GM21723 (cell line): ENCODE results near the gene TRIM59.

Source experiments
- ATAC-seq: cut with Tn5 transposase; IDR thresholded peaks from one replicate; pipeline ENCODE4 v1.9.1; 2021; ENCODE audit warnings: mild to moderate bottlenecking, moderate library complexity; ENCODE audit not compliant: unreplicated experiment

Gene TRIM59

DNA sequence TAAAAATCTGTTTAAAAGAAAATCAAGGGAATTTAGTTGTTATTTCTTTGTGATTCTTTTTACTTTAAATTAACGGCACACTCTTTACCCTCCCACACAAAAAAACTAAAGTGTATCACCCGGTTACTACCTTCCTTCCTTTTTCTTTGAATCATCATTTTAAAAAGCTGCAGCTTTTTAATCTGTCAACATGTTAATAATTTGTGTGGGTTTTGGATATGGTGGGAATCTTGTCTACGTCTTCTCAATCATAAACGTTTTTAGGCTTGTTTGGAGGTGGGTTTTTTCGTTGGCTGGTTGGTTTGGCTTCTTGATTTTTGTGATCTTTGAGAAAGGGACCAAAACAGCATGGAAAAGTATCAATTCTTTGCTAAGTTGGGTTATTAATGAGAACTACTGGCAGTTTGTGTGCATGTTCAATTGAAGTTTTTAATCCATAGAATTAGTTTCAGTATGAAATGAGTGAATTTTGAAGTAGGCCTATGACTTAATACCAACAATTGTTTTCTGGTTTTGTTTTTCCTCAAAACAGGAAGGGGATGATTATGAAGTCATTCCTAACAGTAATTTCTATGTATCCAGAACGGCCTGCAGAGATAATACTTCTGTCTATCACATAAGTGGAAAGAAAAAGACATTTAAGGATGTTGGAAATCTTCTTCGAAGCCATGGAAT lies 45.7 kb downstream of the TRIM59 start:
- no peak for ATAC-seq

DNA sequence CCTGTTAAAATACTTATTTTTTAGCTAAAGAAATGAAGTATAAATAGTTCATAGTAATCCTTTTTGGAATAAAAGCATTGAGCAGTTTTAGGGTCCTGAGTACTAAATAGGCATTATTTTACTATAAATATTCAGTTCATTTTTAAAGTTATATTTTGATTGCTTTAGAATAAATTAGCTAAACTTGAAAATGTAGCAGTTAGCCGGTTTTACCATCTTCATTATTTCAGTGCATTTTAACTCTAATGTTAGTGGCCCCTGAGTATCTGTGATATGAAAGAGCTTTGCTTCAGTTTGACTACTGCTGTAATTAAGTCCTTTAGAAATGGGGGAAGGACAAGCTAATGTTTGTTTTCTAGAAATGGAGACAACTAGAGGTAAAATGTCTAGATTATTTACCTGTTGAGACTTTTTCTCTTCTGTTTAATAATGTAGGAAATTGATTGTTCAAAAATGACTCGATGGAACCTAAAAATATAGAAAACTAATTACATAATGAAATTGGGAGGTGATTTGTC lies 46.5 kb downstream of the TRIM59 start:
- no peak for ATAC-seq

DNA sequence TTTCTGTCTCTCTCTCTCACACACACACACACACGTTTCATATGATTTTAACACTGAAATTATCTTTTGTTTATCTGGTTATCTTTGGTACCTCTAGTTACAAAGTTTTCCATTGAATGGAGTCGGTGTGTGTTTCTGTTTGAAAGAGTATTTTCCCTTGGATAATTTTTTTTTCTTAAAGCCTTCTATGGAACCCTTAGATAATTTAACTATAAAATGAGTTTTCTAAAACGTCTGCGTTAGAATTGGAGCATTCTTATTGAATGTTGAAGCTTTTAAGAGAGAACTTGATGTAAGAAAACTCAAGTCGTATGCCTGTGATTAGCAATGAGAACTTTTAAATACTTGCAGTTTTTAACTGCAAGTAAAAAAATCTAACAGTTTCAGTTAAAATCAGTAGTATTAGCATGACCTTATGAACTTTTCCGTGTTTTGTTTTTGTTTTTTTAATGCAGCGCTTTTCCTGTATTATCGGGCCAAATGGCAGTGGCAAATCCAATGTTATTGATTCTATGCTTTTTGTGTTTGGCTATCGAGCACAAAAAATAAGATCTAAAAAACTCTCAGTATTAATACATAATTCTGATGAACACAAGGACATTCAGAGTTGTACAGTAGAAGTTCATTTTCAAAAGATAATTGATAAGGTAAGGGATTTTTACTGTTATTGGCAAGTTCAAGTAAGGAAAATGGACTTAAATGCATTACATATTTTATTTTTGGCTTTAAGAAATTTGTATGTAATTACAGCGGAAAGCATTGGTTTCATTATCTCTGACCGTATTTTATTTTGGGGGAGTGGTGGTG lies 47.2 kb downstream of the TRIM59 start:
- no peak for ATAC-seq

DNA sequence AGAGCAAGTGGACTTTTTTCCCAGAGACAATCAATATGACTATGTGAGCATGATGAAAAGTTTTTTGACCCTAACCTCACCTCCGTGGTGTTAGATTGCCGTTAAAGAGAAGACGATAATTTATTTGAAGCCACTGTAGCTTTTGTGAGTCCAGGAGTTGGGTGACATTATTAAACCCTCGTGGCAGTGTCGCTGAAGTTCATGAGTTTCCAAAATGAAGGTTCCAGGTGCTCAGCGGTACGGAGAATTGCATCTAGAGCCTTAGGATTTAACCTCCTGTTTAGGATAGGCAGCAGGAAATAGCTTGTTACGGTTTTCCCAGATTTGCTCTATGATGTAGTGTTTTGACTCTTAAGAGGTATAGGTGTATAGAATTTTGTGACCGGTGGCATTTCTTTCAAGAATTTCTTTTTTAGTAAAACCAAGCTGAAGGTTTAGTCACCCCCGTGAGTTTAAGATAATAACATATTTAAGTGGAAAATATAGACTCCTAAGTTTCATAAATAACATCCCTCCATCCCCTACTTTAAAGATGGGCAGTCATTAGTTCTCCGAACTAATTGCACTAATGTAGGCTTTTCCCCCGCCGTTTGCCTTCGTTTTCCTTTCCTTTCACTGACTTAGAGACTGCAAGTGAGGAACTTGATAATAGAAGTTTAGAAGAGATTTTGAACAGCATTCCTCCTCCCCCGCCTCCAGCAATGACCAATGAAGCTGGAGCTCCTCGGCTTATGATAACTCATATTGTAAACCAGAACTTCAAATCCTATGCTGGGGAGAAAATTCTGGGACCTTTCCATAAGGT lies 48.1 kb downstream of the TRIM59 start:
- no peak for ATAC-seq

DNA sequence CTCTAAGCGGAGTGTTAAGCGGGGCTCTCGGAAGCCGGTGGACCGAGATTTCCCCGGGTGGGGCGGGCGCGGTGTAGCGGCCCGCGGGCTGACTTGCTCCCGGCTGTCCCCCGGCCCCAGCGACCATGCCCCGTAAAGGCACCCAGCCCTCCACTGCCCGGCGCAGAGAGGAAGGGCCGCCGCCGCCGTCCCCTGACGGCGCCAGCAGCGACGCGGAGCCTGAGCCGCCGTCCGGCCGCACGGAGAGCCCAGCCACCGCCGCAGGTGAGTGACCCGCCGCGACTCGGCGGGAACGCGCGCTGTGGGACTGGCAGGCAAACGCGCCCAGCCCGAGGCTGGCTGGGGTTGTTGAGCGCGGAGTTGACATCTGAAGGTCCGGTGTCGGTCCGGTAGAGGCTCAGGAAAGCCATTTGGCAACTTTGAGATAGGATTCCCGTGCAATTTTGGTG lies 48.9 kb downstream of the TRIM59 start:
- ATAC-seq: peak; percentile 10

DNA sequence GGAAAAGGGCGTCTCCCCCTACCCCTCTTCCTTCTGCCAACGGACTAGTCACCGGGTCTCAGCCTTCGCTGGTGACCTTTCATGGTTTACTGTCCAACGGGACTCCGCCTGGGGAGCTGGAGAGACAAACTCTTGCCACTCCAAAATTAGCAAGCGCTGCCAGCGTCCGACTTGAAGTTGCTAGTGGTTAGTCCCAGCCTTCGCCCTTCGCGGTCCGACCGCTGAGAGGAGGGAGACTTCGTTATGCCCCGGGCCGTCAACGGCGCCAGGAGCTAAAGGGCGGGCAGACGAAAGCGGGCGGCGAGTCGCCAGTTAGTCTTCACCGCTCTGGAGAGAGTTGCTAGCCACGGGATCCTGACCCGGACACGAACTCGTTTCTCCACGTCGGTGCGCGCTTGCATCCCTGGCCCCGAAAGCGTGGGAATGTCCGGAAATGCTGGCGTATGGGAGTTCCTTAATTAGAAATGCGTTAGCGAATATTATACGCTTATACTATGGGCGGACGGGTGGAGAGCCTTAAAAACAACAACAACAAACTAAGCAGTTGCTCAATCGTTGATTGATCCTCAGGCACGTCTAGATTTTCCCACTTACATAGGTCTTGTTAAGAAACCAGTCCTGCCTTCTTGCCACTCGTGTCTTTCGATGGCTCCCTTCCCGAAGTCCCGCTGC lies 49.4 kb downstream of the TRIM59 start:
- peak; percentile 15 for ATAC-seq

DNA sequence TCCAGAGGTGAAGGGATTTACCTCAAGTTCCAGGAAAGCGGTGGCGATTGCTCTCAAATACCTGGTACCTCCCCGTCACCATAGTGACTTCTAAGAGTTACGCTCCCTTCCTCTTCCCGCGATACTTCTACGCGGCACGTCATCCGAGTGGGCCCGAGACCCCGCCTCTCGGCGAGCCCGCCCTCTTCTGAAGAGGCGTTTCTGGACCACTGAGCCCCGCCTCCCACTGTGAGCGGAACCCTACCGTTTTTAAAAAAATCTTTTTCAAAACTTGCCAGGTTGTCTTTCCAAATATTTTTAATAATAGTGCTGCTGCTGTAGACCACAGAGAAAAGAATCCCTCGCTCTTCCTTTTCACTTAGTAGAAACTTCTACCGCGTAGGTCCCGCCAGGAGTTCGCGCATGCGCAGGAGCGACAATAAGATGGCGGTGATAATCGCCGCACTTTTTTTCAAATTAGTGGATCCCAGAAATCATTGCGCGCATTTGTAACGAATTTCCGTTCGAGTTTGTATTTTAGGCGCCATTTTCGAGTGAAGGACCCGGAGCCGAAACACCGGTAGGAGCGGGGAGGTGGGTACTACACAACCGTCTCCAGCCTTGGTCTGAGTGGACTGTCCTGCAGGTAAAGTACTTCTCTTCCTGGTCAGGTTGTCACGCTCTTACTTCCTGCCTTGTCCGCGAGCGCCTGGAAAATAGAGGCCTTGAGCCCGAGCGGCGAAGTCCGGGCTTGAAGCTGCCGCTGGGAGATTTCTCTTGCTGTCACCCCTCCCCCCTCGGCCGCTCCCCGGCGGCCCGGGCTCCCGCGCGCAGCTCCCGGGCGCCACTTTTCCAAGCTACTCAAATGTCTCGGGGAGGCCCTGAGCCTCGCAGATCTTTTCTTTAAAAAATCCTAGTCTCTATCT lies 50.2 kb downstream of the TRIM59 start, which contains the start of the genes IFT80 and SMC4:
Gene IFT80, minus strand, starts transcription at position 101 of the 905 bp plus-strand sequence. CDS start 14,625 bp downstream, outside the sequence.
Gene SMC4, plus strand, starts transcription at position 526 of the 905 bp plus-strand sequence. CDS start 1,177 bp downstream, outside the sequence.
- ATAC-seq: peak; percentile 93

DNA sequence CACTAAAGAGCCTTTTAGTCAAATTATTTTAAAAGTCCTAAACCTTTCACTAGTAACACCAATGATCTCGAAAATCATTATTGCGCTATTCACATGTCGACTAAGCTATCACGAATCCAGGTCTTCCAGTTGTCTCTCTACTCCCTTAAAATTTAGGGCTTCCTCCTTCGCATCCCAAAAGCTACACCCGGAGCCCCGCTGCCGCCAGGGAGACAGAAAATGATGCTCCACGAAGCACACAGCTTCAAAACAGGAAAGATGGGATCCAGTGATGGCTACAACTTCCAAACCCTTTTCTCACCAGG lies 50.8 kb downstream of the TRIM59 start:
- peak; percentile 19 for ATAC-seq

DNA sequence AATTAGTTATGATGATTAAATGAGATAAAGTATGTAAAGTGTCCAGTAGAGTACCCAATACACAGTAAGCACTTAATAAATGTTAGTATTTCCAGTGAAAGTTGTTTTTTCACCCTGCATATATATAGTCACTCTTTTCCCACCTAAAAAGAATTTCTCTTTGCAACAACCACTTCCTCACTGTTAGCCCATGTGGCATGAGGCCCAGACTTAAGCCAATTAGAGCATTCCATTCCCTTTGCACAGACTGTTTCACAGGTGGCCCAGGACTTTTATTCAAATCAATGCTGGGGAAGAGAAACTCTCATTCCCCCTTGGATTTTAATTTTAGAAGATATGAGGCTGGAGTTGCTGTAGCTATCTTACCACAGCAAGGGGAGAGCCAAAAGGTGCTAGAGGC lies 54.3 kb downstream of the TRIM59 start:
- no peak for ATAC-seq

DNA sequence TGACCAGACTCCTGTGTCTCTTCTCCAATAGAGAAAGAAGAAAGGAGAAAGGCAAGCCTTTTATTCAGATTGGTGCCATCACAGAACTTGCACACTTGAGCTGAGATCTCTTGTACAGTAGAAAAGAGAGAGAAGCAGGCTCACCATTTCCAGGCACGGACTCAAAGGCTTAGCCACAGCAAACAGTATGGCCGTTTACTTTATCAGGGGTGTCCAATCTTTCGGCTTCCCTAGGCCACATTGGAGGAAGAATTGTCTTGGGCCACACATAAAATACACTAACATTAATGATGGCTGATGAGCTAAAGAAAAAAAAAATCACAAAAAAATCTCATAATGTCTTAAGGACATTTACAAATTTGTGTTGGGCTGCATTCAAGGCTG lies 55.6 kb downstream of the TRIM59 start:
- ATAC-seq: no peak

DNA sequence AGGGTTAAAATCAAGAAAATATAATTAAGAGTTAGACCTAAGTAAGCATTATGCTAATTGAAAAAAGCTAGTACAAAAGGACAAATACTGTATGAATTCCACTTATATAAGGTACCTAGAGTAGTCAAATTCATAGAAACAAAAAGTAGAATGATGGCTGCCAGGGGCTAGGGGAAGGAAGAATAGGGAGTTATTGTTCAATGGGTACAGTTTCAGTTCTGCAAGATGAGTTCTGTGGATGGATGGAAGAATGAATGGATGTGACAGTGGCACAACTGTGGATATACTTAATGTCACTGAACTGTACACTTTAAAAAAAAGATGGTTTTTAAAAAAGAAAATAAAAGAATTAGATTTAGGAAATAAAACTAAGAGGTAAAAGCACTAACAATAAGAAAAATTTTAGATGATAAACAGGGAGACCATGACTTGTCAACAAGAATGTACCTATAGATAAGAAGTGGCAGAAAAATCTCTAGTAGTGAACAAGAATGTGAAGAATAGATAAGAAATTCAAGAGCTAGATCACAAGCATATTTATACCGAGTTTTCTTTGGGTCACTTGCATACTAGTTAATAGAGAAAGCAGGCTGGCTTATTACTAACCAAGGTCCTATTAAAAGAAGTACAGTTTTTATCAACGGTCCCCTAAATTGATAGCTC lies 56.1 kb downstream of the TRIM59 start:
- no peak for ATAC-seq

DNA sequence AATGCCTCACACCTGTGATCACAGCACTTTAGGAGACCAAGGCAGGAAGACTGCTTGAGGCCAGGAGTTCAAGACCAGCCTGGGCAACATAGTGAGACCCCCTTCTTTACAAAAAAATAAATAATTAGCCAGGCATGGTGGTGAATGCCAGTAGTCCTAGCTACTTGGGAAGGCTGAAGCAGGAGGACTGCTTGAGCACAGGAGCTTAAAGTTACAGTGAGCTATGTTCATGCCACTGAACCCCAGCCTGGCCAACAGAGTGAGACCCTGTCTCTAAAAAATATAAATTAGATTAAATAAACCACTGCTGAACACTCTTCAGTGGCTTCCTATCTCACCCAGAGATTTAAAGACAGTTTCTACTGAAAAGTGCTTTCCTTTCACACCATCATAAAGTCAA lies 56.8 kb downstream of the TRIM59 start:
- ATAC-seq: no peak

DNA sequence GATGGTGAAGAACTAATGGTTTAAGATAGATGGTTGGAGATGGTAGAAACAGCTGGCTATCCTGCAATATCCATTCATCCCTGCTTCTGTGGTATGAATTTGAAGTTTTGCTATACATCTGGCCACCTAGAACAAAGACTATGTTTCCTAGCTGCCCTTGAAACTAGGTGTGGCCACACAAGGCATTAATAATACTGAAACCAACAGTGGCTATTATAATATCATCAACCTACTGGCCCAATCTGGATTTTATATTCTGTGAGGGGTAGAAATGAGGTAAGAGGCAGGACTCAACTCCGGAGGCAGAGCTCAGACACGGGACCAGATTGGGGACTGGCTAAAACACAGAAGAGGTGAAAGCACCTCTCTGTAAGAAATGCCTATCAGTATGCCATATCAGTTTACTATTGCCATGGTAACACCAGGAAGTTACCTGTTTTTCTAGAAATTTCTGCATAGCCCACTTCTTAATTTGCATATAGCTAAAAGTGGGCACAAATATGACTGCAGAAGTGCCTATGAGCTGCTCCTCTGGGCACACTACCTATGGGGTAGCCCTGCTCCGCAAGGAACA lies 58.9 kb downstream of the TRIM59 start:
- no peak for ATAC-seq
